C4-2B (cell line): ENCODE results near the gene FOXO6.
A peak's percentile ranks its signal among the peaks of the same experiment; 100 is the strongest.

Source experiments
- H3K27ac ChIP-seq: fragments of 450-650 bp; 2 replicates; pipeline ENCODE4 v1.5.1; 2017
- CTCF ChIP-seq: fragments of 450-650 bp; conservative IDR thresholded peaks from 2 replicates; pipeline ENCODE4 v1.5.1; 2017; ENCODE audit warnings: mild to moderate bottlenecking
- ZFX ChIP-seq: fragments of 450-650 bp; IDR thresholded peaks from 2 replicates; pipeline ENCODE4 v1.6.1; 2017

FOXO6 gene

GRCh38 chr1:41348394-41348793 is 12.8 kb upstream of the FOXO6 start:
- H3K27ac ChIP-seq = no peak overlapping the region
- TF ChIP-seq ZFX (no peak), CTCF (no peak)

- H3K27ac ChIP-seq = no peak overlapping the region
- no peak for TF ChIP-seq CTCF
- TF ChIP-seq ZFX = no peak
Observed at GRCh38 chr1:41349361-41350054, 11.7 kb upstream of the FOXO6 start.

- no peak for TF ChIP-seq ZFX
- no peak for TF ChIP-seq CTCF
- no peak overlapping the region for H3K27ac ChIP-seq
Observed at GRCh38 chr1:41350055-41350378, 11.2 kb upstream of the FOXO6 start.

GRCh38 chr1:41351262-41352151 is 9.7 kb upstream of the FOXO6 start:
- no peak for TF ChIP-seq ZFX
- TF ChIP-seq CTCF = no peak
- no peak overlapping the region for H3K27ac ChIP-seq

- H3K27ac ChIP-seq = peak overlapping the region; percentile 65
- TF ChIP-seq ZFX (peak; percentile 83), CTCF (no peak)
Observed at GRCh38 chr1:41353744-41354143, 7.5 kb upstream of the FOXO6 start.

- H3K27ac ChIP-seq = no peak overlapping the region
- no peak for TF ChIP-seq ZFX
- TF ChIP-seq CTCF = no peak
Observed at GRCh38 chr1:41354956-41355355, 6.3 kb upstream of the FOXO6 start.

- H3K27ac ChIP-seq = no peak overlapping the region
- TF ChIP-seq CTCF = no peak
Observed at GRCh38 chr1:41355356-41355755, 5.9 kb upstream of the FOXO6 start.
